Anterior cingulate cortex (tissue), 58 donors: Measurements from ENCODE around the gene ZFHX2.

Experiments used
- DNase-seq, 58 donors: peaks; one replicate each; lab custom pipeline; 2025; lab: John Stamatoyannopoulos, UW

ZFHX2 gene

DNA sequence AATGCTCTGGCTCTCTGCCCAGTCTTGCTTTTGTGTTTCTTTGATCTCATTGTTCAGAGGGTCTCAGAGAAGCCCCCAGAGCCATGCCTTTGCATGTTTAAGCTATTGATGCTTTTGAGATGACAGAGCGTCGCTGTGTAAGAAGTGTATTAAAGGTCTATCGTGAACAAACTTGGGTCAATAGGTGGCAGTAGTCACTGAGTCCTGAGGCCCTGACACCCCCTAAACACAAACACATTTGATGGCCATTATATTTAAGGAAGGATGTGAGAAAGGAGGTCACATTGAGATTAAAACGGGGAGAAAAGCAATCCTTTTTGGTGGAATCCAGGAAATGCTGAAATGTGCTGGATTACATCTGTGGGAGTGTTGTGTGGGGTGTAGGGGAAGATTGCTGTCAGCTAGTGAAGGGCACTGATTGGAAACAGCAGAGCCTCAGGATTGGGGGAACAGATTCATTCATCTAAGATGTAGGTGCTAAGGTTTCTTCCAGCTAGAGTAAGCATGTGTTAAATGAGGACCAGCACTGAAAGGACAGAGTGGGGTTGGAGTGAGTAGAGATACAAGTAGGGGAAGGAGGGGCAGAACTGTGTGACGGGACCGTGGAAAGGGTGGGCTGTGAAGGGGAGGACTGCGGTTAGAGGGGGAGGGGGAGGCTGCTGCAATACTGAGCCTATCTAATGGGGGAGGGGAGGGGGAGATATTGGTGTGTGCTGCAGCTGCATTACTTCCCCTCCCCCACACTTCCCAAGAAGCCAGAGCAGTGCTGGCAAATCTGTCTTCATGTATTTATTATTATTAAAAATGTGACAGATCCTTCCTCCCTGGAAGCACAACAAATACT is 69.4 kb downstream of the ZFHX2 start:
- DNase-seq: peak in 2 of 58 donors; percentile 4 to 21

GRCh38 chr14:23481362-23481970 is 70.1 kb downstream of the ZFHX2 start:
- DNase-seq: no peak

DNA sequence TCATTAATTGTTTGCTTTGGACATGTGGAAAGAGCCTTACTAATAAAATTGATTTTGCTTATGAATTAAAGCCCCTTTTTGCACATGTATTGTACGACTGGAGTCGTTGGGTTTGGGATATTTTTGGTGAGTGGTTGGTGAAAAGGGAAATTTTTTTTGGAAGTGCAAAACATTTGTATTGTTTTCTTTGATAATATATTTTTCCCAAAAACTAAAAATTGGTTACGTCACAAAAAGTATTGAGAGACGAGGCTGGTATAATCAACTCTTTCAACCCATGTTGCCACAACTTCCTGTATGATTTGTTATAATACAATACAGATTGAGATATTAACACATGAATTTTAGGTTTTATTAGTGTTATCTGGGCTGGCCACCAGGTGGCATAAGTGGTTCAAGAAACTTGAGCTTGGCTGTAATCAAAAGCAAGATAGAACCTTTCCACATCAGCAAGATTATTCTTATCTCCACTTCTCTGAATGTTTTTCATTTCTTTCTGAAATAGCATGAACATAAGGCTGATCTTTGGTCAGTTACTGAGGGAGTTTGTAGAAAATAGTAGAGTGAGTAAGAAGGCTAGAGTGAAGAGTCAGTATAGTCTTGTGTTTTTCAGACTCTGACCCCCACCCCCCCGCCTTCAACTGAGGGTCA is 73.3 kb downstream of the ZFHX2 start:
- peak in 22 of 58 donors; percentile 3 to 68 (median 26) for DNase-seq

- no peak for DNase-seq
Measured at GRCh38 chr14:23470947-23471346, 80.6 kb downstream of the ZFHX2 start.
